NCI-H2107 (cell line): ENCODE data around the gene FBXO38.

Experiments
- DNase-seq: peaks from one replicate; lab custom pipeline; 2025; lab: John Stamatoyannopoulos, UW

FBXO38 gene

GRCh38 chr5:148386041-148386440, 2.3 kb downstream of the FBXO38 start:
- no peak for DNase-seq

- DNase-seq = no peak
Observed at GRCh38 chr5:148387325-148387724, 3.6 kb downstream of the FBXO38 start.

- DNase-seq = no peak
Observed at GRCh38 chr5:148388696-148389095, 4.9 kb downstream of the FBXO38 start.

- no peak for DNase-seq
Observed at GRCh38 chr5:148390914-148391313, 7.2 kb downstream of the FBXO38 start.

GRCh38 chr5:148391422-148391821, 7.7 kb downstream of the FBXO38 start:
- no peak for DNase-seq

- DNase-seq = no peak
Observed at GRCh38 chr5:148393390-148393741, 9.6 kb downstream of the FBXO38 start.

- no peak for DNase-seq
Observed at GRCh38 chr5:148394587-148395019, 10.8 kb downstream of the FBXO38 start.

- no peak for DNase-seq
Observed at GRCh38 chr5:148395031-148395430, 11.3 kb downstream of the FBXO38 start.

GRCh38 chr5:148397968-148398595, 14.3 kb downstream of the FBXO38 start:
- no peak for DNase-seq

GRCh38 chr5:148398698-148399121, 15.0 kb downstream of the FBXO38 start:
- DNase-seq = no peak

- DNase-seq = no peak
Observed at GRCh38 chr5:148401604-148402003, 17.8 kb downstream of the FBXO38 start.

- DNase-seq = no peak
Observed at GRCh38 chr5:148403344-148403743, 19.6 kb downstream of the FBXO38 start.

- no peak for DNase-seq
Observed at GRCh38 chr5:148406406-148406805, 22.6 kb downstream of the FBXO38 start.

- DNase-seq = no peak
Observed at GRCh38 chr5:148408092-148408491, 24.3 kb downstream of the FBXO38 start.

- DNase-seq = no peak
Observed at GRCh38 chr5:148412124-148412523, 28.4 kb downstream of the FBXO38 start.

GRCh38 chr5:148414833-148415232, 31.1 kb downstream of the FBXO38 start:
- no peak for DNase-seq

- no peak for DNase-seq
Observed at GRCh38 chr5:148416416-148416815, 32.7 kb downstream of the FBXO38 start.

- DNase-seq = no peak
Observed at GRCh38 chr5:148416921-148417320, 33.2 kb downstream of the FBXO38 start.

- no peak for DNase-seq
Observed at GRCh38 chr5:148418511-148418910, 34.8 kb downstream of the FBXO38 start.

- DNase-seq = no peak
Observed at GRCh38 chr5:148421661-148422060, 37.9 kb downstream of the FBXO38 start.

- DNase-seq = no peak
Observed at GRCh38 chr5:148425808-148426207, 42.0 kb downstream of the FBXO38 start.

- no peak for DNase-seq
Observed at GRCh38 chr5:148426514-148426913, 42.8 kb downstream of the FBXO38 start.

GRCh38 chr5:148427370-148428042, 43.7 kb downstream of the FBXO38 start:
- DNase-seq = no peak

GRCh38 chr5:148428848-148429247, 45.1 kb downstream of the FBXO38 start:
- DNase-seq = no peak
